T-helper 17 cell (primary cell): ENCODE results near the gene ARHGAP22. TPM values are rescaled to one million over a fixed set of nuclear protein-coding genes. Genes with fewer than 3 reads are reported as not detected.

Experiments used
- ATAC-seq: fragments of 150-1000 bp; cut with Tn5 transposase; 2 replicates; pipeline ENCODE4 v1.10.0; 2021; ENCODE audit warnings: mild to moderate bottlenecking, moderate library complexity
- DNase-seq, 3 donors: peaks; one replicate each; pipeline versions ENCODE4 v3.0.0 to v3.0.0-alpha.2; 2020 to 2021
- H3K9me3 ChIP-seq: one replicate; pipeline ENCODE4 v1.7.0; 2013; ENCODE audit warnings: low read length, mild to moderate bottlenecking; ENCODE audit not compliant: control insufficient read depth, poor library complexity, severe bottlenecking
- H3K27ac Mint-ChIP-seq: one replicate; pipeline ENCODE4 v1.8.0; 2022; ENCODE audit warnings: mild to moderate bottlenecking, moderate library complexity, mixed read lengths
- H3K27me3 Mint-ChIP-seq: one replicate; pipeline ENCODE4 v1.8.0; 2022; ENCODE audit warnings: mixed read lengths
- H3K36me3 Mint-ChIP-seq: one replicate; pipeline ENCODE4 v1.8.0; 2022; ENCODE audit warnings: low read depth, mixed read lengths
- H3K4me1 Mint-ChIP-seq: one replicate; pipeline ENCODE4 v1.8.0; 2022; ENCODE audit warnings: mild to moderate bottlenecking, mixed read lengths
- H3K4me3 Mint-ChIP-seq: one replicate; pipeline ENCODE4 v1.8.0; 2022; ENCODE audit warnings: mild to moderate bottlenecking, moderate library complexity, mixed read lengths
- total RNA-seq, 4 donors: library from RNA in 2 of 4; stranded (reverse) in 2 of 4; gene quantifications; one replicate each; pipeline ENCODE4 v1.2.3 and lab custom pipeline; 2022 to 2026

The ARHGAP22 gene
- total RNA-seq, 2 donors from 2014 or later, result 0.39 to 1.4 TPM

- H3K27me3 Mint-ChIP-seq, result peaks cover 26% of the 10 kb centered on the region
- H3K9me3 ChIP-seq, result no peaks in the 10 kb centered on the region
- no peak overlapping the region for H3K4me3 Mint-ChIP-seq
- no peaks in the 10 kb centered on the region for H3K36me3 Mint-ChIP-seq
- no peak overlapping the region for H3K27ac Mint-ChIP-seq
- ATAC-seq, result no peak
- DNase-seq, result no peak
- peaks cover 7% of the 10 kb centered on the region for H3K4me1 Mint-ChIP-seq
Measured at GRCh38 chr10:48473704-48474103, 131.2 kb downstream of the ARHGAP22 start.

DNA sequence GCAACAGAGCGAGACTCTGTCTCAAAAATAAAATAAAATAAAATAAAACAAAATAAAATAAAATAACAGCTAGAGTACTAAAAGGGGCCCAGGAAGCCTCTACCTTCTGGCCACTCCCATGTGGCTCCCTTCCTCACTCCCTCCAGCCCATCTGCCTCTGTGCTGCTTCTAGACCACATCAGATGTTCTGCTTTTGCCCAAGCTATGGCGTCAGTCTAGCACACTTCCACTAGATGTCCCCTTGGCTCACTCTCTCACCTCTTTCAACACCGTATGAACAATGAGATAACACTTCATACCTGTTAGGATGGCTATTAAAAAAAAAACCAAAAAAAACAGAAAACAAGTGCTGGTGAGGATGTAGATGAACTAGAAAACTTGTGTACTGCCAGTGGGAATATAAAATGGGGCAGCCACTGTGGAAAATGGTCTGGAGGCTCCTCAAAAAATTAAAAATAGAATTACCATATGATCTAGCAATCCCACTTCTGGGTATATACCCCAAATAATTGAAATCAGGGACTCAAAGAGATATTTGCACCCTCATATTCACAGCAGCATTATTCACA is 132.3 kb downstream of the ARHGAP22 start:
- H3K4me3 Mint-ChIP-seq, result no peak overlapping the region
- no peak overlapping the region for H3K27ac Mint-ChIP-seq
- ATAC-seq, result no peak
- peaks cover 26% of the 10 kb centered on the region for H3K27me3 Mint-ChIP-seq
- DNase-seq, result no peak
- no peaks in the 10 kb centered on the region for H3K36me3 Mint-ChIP-seq
- no peaks in the 10 kb centered on the region for H3K9me3 ChIP-seq
- H3K4me1 Mint-ChIP-seq, result peaks cover 7% of the 10 kb centered on the region

DNA sequence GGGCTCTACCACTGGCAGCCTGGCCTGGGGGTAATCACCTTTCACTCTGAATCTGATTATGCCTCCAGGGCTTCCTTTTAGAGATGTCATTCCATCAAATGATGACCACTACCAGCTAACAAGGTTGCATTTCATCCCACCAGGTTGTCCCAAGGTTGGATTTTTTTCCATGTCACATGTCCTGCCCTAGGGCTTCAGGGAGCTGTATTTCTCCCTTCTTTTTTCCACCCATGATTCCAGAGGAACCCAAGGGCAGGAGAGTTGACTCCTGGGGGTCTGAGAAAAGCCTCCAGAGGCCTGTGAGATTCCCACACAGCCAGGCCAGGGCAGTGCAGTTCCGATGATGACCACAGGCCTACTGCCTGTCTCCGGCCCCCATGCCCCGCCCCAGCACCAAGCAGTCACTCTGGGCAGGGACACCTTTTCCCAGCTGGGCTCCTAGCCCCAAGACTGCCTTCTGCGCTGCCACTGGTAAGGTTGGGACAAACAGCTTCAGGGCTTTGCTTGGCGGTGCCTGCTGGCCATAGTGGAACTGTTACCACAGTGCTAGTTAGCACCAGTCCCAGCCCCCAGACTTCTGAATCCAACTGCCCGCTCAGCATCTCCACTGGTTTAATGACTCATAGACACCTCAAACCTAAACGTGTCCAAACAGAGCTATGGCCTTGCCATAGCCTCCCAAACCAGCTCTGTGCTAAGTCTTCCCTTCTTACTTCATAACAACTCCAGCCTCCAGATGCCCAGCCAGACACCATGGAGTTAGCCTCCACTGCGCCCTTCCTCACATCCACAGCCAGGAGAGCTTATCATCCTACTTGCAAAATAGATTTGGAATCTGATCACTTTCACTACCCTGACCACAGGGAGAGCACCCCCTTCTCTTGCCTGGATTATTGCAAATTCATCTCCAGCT is 133.7 kb downstream of the ARHGAP22 start:
- no peaks in the 10 kb centered on the region for H3K9me3 ChIP-seq
- DNase-seq, result no peak
- H3K4me1 Mint-ChIP-seq, result peaks cover 7% of the 10 kb centered on the region
- H3K36me3 Mint-ChIP-seq, result no peaks in the 10 kb centered on the region
- H3K4me3 Mint-ChIP-seq, result no peak overlapping the region
- no peak overlapping the region for H3K27ac Mint-ChIP-seq
- peaks cover 13% of the 10 kb centered on the region for H3K27me3 Mint-ChIP-seq
- no peak for ATAC-seq

- H3K9me3 ChIP-seq, result no peaks in the 10 kb centered on the region
- DNase-seq, result no peak
- H3K27ac Mint-ChIP-seq, result no peak overlapping the region
- H3K36me3 Mint-ChIP-seq, result no peaks in the 10 kb centered on the region
- peaks cover 6% of the 10 kb centered on the region for H3K27me3 Mint-ChIP-seq
- no peak overlapping the region for H3K4me3 Mint-ChIP-seq
- H3K4me1 Mint-ChIP-seq, result peaks cover 7% of the 10 kb centered on the region
- ATAC-seq, result no peak
Measured at GRCh38 chr10:48470115-48470892, 134.6 kb downstream of the ARHGAP22 start.

- Mint-ChIP-seq H3K4me3 (no peak overlapping the region), H3K27ac (no peak overlapping the region), H3K36me3 (no peaks in the 10 kb centered on the region), H3K27me3 (no peaks in the 10 kb centered on the region), H3K4me1 (peaks cover 4% of the 10 kb centered on the region)
- no peak for DNase-seq
- ATAC-seq, result no peak
- no peaks in the 10 kb centered on the region for H3K9me3 ChIP-seq
Measured at GRCh38 chr10:48469516-48470020, 135.3 kb downstream of the ARHGAP22 start.

- no peaks in the 10 kb centered on the region for H3K27me3 Mint-ChIP-seq
- no peaks in the 10 kb centered on the region for H3K9me3 ChIP-seq
- no peaks in the 10 kb centered on the region for H3K36me3 Mint-ChIP-seq
- no peak for DNase-seq
- no peak for ATAC-seq
- H3K27ac Mint-ChIP-seq, result no peak overlapping the region
- H3K4me3 Mint-ChIP-seq, result no peak overlapping the region
- peaks cover 7% of the 10 kb centered on the region for H3K4me1 Mint-ChIP-seq
Measured at GRCh38 chr10:48468866-48469511, 135.9 kb downstream of the ARHGAP22 start.

DNA sequence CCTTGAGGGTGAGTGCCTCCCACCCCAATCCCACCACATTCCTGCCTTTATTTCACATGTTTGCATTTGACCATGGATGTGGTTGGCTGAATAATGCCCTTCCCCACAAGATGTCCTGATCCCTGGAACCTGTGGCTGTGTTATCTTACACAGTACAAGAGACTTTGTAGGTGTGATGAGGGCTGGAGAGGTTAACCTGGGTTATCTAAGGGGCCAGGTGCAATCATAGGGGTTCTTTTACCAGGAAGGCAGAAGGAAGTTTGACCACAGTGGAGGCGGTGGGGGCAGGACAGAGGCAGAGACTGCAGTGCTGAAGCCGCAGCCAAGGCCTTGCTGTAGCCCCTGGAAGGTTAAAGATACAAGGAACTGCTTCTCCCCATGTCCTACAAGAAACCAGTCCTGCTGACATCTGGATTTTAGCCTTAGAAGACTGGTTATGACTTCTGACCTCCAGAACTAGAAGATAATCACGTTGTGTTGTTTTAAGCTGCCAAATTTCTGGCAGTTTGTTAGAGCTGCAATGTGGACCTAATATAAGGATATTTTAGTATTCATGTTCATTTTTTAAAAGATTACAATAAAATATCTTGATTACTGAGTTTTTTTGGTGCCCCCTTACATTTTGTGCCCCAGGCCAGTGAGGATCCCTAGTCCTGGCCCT is 136.6 kb downstream of the ARHGAP22 start:
- ATAC-seq (no peak), DNase-seq (no peak)

DNA sequence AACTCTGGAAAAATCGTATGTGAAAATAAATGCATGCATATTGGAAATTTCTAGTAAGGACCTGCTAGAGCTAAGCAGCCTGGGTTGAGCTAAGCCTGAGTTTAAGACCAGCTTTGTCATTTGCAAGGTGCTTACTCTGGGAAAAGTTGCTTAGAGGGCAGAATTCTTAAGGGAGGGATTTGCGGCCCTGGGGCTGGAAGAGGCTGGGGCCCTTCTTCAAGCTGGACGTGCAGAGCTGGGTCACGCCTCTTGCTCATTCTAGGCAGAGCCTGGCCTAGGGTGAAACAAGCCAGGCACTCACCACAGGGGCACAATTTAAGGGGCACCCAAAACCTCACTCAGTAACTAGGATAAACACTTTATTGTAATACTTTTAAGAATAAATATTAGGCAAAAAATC is 137.2 kb downstream of the ARHGAP22 start:
- no peak overlapping the region for H3K4me3 Mint-ChIP-seq
- no peak for DNase-seq

More for the DNA sequence above, 136.6 kb downstream of the ARHGAP22 start:
- H3K27ac Mint-ChIP-seq, result no peak overlapping the region
- no peaks in the 10 kb centered on the region for H3K27me3 Mint-ChIP-seq
- H3K4me3 Mint-ChIP-seq, result no peak overlapping the region
- H3K9me3 ChIP-seq, result no peaks in the 10 kb centered on the region
- no peaks in the 10 kb centered on the region for H3K36me3 Mint-ChIP-seq
- peaks cover 7% of the 10 kb centered on the region for H3K4me1 Mint-ChIP-seq

DNA sequence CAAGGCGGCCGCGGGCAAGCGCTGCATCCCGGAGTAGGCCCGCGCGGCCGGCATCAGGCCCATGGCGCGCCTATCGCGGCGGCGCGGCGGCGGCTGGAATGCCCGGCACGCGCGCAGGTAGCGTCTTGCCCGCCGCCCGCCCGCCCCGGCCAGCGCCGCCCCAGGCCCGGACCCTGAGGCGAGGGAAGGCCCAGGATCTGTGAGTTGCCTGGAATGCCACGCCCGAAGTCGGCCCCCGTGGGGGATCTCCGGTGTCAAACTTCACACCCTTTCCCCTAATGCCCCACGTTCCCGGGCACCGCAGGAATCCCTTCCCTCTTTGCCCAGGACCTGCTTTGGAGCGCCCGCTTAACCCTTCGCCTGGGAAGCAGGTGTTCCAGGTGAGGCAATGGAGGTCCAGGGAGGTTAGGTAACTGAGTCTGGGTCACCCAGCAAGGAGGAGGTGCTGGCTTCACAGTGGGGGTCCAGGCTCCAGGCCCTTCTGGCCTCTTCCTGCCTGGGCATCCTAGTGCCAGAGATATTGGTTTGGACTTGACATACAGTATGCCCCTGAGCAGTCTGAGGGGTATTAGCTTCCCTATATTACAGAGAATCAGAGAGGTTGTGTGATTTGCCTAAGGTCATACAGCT is 138.1 kb downstream of the ARHGAP22 start:
- Mint-ChIP-seq H3K4me3 (no peak overlapping the region), H3K4me1 (peaks cover 7% of the 10 kb centered on the region), H3K27me3 (no peaks in the 10 kb centered on the region), H3K36me3 (no peaks in the 10 kb centered on the region), H3K27ac (no peak overlapping the region)
- DNase-seq (no peak), ATAC-seq (no peak)
- H3K9me3 ChIP-seq, result no peaks in the 10 kb centered on the region

More for the DNA sequence above, 137.2 kb downstream of the ARHGAP22 start:
- Mint-ChIP-seq H3K27ac (no peak overlapping the region), H3K27me3 (no peaks in the 10 kb centered on the region), H3K36me3 (no peaks in the 10 kb centered on the region), H3K4me1 (peaks cover 7% of the 10 kb centered on the region)
- ATAC-seq, result no peak
- no peaks in the 10 kb centered on the region for H3K9me3 ChIP-seq

DNA sequence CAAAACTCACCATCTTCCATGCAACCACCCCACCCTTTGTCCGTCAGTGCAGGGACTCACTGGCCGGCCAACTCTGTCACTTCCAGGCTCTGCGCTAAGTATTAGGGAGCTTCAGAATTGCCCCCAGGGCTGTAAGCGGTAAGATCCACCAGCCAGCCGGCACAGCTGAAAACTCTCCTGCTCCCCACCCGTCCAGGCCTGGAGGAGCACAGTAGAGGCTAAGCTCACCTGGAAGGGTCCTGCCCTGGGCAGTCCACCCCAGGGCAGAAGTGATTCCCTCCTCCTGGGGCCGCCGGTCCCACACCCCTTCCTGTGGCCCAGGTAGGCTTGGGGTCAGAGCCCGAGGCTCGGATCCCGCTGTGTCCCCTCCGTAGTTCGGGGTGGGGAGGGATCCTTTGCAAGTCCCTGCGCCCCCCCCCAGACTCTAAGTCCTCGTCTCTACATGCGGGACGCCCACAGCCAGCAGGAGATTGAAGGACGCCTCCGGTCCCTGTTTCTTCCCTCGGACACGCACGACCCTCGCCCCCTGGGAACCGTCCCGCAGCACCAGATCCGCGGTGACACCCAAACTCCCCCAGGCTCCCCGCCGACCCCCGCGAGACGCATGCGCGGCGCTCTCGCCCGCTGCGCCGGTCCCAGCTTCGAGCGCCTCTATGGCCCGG is 138.9 kb downstream of the ARHGAP22 start:
- Mint-ChIP-seq H3K27me3 (no peaks in the 10 kb centered on the region), H3K4me3 (no peak overlapping the region), H3K4me1 (peaks cover 3% of the 10 kb centered on the region), H3K27ac (no peak overlapping the region), H3K36me3 (no peaks in the 10 kb centered on the region)
- H3K9me3 ChIP-seq, result no peaks in the 10 kb centered on the region
- no peak for DNase-seq
- no peak for ATAC-seq

DNA sequence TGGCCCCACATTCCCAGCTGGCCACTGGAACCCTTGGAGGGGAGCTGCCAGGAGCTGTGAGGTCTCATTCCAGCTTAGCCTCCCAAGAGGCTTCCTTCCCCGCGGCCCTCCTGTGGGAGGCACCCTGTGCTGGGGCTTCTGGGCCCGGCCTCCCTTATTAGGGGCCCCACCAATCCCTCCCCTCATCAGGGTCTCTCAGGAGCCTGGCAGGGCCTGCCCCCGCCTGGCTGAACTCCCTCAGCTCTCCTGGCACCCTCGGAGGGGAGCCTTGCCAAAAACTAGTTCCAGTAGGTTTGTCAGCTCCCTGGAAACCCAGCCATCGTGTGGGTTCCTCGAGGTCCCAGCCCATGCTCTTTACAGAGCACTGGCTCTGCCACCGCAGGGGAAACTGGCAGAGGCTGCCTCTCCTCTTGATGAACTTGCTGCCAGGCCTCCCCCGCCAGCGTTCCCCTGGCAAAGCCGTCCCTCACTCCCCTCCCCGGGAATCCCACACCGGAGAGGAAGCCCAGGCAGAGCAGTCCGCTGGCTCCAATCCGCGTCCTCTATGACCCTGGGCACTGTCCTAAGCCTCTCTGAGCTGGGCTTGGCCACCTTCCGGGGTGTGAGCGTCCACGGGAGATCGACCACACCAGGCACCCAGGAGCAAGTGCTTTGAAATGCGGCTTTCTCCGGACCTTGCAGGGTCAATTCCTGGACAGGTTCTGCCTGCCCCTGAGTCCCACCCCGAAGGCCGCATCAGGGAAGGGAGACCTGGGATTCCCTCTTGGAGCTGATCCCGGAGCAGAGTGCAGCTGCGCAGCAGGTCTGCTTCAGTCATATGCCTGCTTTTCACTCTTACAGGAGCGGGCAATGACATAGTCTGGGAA is 139.8 kb downstream of the ARHGAP22 start:
- ATAC-seq (no peak), DNase-seq (no peak)
- H3K9me3 ChIP-seq, result no peaks in the 10 kb centered on the region
- H3K4me3 Mint-ChIP-seq, result no peak overlapping the region
- no peaks in the 10 kb centered on the region for H3K36me3 Mint-ChIP-seq
- H3K27me3 Mint-ChIP-seq, result no peaks in the 10 kb centered on the region
- no peak overlapping the region for H3K27ac Mint-ChIP-seq
- peaks cover 3% of the 10 kb centered on the region for H3K4me1 Mint-ChIP-seq
